K562 (cell line): Measurements from ENCODE around the gene SLC35G3. TPM values are rescaled to one million over a fixed set of nuclear protein-coding genes. Genes with fewer than 3 reads are reported as not detected.

Experiments used
- CLOCK ChIP-seq: fragments of 250-450 bp; sonication (Bioruptor Pico); IDR thresholded peaks from 2 replicates; pipeline ENCODE4 v1.4.0; 2020; ENCODE audit warnings: mild to moderate bottlenecking, moderate library complexity, borderline replicate concordance
- CREM ChIP-seq: IDR thresholded peaks from 2 replicates; pipeline ENCODE4 v1.6.1; 2014; ENCODE audit warnings: antibody characterized with exemption, low read depth
- L3MBTL2 ChIP-seq: fragments of 450-650 bp; IDR thresholded peaks from 2 replicates; pipeline ENCODE4 v1.6.1; 2016; ENCODE audit warnings: mild to moderate bottlenecking, moderate library complexity
- PRMT5 ChIP-seq: sonication (generic); formaldehyde crosslinking; IDR thresholded peaks from 2 replicates; pipeline ENCODE4 v1.5.0; 2020; ENCODE audit warnings: missing genetic modification reagents
- SAFB ChIP-seq: fragments of 200-400 bp; formaldehyde crosslinking; IDR thresholded peaks from 2 replicates; pipeline ENCODE4 v1.6.1; 2017; ENCODE audit warnings: low read depth, low read length, borderline replicate concordance
- SFPQ ChIP-seq: fragments of 200-400 bp; formaldehyde crosslinking; IDR thresholded peaks from 2 replicates; pipeline ENCODE4 v1.6.1; 2017; ENCODE audit warnings: mild to moderate bottlenecking, low read depth, low read length, moderate library complexity
- TAF9B ChIP-seq: fragments of 450-650 bp; IDR thresholded peaks from 2 replicates; pipeline ENCODE4 v1.6.1; 2018; ENCODE audit warnings: mild to moderate bottlenecking; ENCODE audit not compliant: partially characterized antibody
- TGIF2 ChIP-seq: sonication (generic); formaldehyde crosslinking; IDR thresholded peaks from 2 replicates; pipeline ENCODE4 v1.8.1; 2022; ENCODE audit warnings: mild to moderate bottlenecking, missing genetic modification reagents, moderate library complexity
- ZKSCAN1 ChIP-seq: fragments of 150-350 bp; IDR thresholded peaks from 2 replicates; pipeline ENCODE4 v1.6.1; 2016; ENCODE audit warnings: low read depth, low read length
- ZNF134 ChIP-seq: fragments of 250-450 bp; sonication (Bioruptor Pico); conservative IDR thresholded peaks from 2 replicates; pipeline ENCODE4 v1.4.0; 2020
- ZNF655 ChIP-seq: fragments of 250-450 bp; sonication (Bioruptor Pico); IDR thresholded peaks from 2 replicates; pipeline ENCODE4 v1.5.0; 2021
- ZNF778 ChIP-seq: fragments of 450-650 bp; formaldehyde crosslinking; IDR thresholded peaks from 2 replicates; pipeline ENCODE4 v1.4.0; 2020; ENCODE audit warnings: mild to moderate bottlenecking, moderate library complexity
- polyA plus RNA-seq, 8 experiments: library from polyadenylated mRNA; depleted of rRNA in 4 of 8; stranded (reverse) in 5 of 8; unstranded in 3 of 8; fragments of >200 nt; fragmentation: Nextera tagmentation in 2 of 8; fragmentation: Illumina TruSeq in 1 of 8; extraction: Ambion mirVana in 2 of 8; extraction: Trizol in 1 of 8; gene quantifications; 2 replicates each; pipeline versions ENCODE4 v1.2.1 to v1.2.3, GENCODE V29; 2011 to 2014; ENCODE audit warnings: inconsistent platforms in 1 of 8, missing spikeins in 1 of 8
- total RNA-seq, 7 experiments: library from RNA; depleted of rRNA in 6 of 7; stranded (reverse); fragments of >200 nt in 6 of 7; fragmentation: Illumina TruSeq in 2 of 7; extraction: Trizol in 2 of 7; gene quantifications; 2 replicates each; pipeline versions ENCODE4 v1.2.1 to v1.2.3, GENCODE V29; 2011 to 2021; ENCODE audit warnings: low replicate concordance in 1 of 7

SLC35G3 gene
- total and polyA plus RNA-seq, 9 of the 15 experiments (the other 6 are each of a cell fraction or from before 2014, with no cell fraction given) = not detected

- TF ChIP-seq CLOCK (no peak), ZNF778 (CRISPR knock-in tag) (no peak), SFPQ (no peak), SAFB (no peak), ZKSCAN1 (no peak), L3MBTL2 (no peak), ZNF655 (CRISPR knock-in tag) (no peak), PRMT5 (CRISPR knock-in tag) (no peak), TAF9B (no peak), ZNF134 (no peak), TGIF2 (CRISPR knock-in tag) (no peak), CREM (0 out of 2 replicates have a peak, but pooled peaks have one; percentile 15)
Observed at GRCh38 chr17:35242805-35243560, 48.8 kb upstream of the SLC35G3 start, which contains the start of gene SLFN5 (continued).
